HCT116 (cell line): ENCODE results near the gene RND3. TPM values are rescaled to one million over a fixed set of nuclear protein-coding genes. Genes with fewer than 3 reads are reported as not detected.

Experiments
- ATAC-seq: fragments of 200-7000 bp; cut with Tn5 transposase; 2 replicates; pipeline ENCODE4 v1.9.1; 2020; ENCODE audit warnings: mild to moderate bottlenecking, moderate library complexity
- BruUV-seq: library from RNA; stranded (reverse); fragments of 400-500 nt; replicated peaks from 2 replicates; lab custom pipeline; 2021; lab: Mats Ljungman, UMichigan
- CTCF ChIA-PET: fragments of 300-600 bp; sonication (Branson Sonifier 250); formaldehyde crosslinking; loops from one replicate; lab custom pipeline; 2021; ENCODE audit warnings: antibody characterized with exemption; lab: Charles Lee
- POLR2A ChIA-PET: fragments of 300-600, 350-600 bp; sonication (Branson Sonifier 250); formaldehyde crosslinking; loops from one replicate; lab custom pipeline; 2021; ENCODE audit warnings: antibody characterized with exemption; lab: Charles Lee
- RAD21 ChIA-PET, 2 experiments: fragments of 300-600 bp; sonication (Branson Sonifier 250); formaldehyde crosslinking; loops; one replicate each; lab custom pipeline; 2023; ENCODE audit warnings: low total read pairs in 2 of 2; ENCODE audit not compliant: uncharacterized antibody in 2 of 2, unreplicated experiment in 2 of 2, low non-redundant PET in 1 of 2; lab: Charles Lee
- DNase-seq: peaks from one replicate; pipeline ENCODE4 v3.0.0-alpha.2; 2010; ENCODE audit warnings: low read depth, low spot score
- H2AFZ ChIP-seq: fragments of 200-600 bp; shearing (Covaris generic), sonication (generic); 2 replicates; pipeline ENCODE4 v1.6.1; 2017; ENCODE audit warnings: low read depth, mixed run types, mixed read lengths, antibody characterized with exemption, low read length; ENCODE audit not compliant: poor library complexity, severe bottlenecking
- H3K27ac ChIP-seq: 2 replicates; pipeline ENCODE4 v1.5.1; 2012; ENCODE audit warnings: low read depth, low read length
- H3K27me3 ChIP-seq: fragments of 200-600 bp; sonication (generic); 2 replicates; pipeline ENCODE4 v1.6.1; 2016; ENCODE audit warnings: mixed run types, low read length, mixed read lengths; ENCODE audit not compliant: insufficient read depth
- H3K36me3 ChIP-seq, 2 experiments: fragments of 200-500 bp in 1 of 2; fragments of 200-600 bp in 1 of 2; sonication (Bioruptor generic) in 1 of 2; sonication (generic) in 1 of 2; 2 replicates each; pipeline versions ENCODE4 v1.5.1 to v1.6.1; 2014 to 2016; ENCODE audit warnings: low read length in 2 of 2, inconsistent platforms in 1 of 2, mixed read lengths in 1 of 2, mixed run types in 1 of 2; ENCODE audit not compliant: insufficient read depth in 2 of 2, control insufficient read depth in 1 of 2
- H3K4me1 ChIP-seq, 2 experiments: fragments of 200-600 bp in 1 of 2; sonication (generic) in 1 of 2; 2 replicates each; pipeline versions ENCODE4 v1.5.1 to v1.6.1; 2012 to 2017; ENCODE audit warnings: low read length in 2 of 2, inconsistent platforms in 1 of 2, mild to moderate bottlenecking in 1 of 2, mixed read lengths in 1 of 2, mixed run types in 1 of 2, moderate library complexity in 1 of 2; ENCODE audit not compliant: insufficient read depth in 2 of 2, control insufficient read depth in 1 of 2
- H3K4me2 ChIP-seq: fragments of 200-600 bp; sonication (generic); 2 replicates; pipeline ENCODE4 v1.6.1; 2017; ENCODE audit warnings: mixed run types, low read length, mixed read lengths
- H3K4me3 ChIP-seq, 2 experiments: fragments of 200-600 bp in 1 of 2; sonication (generic) in 1 of 2; replicated peaks in 1 of 2; 2 replicates each; pipeline ENCODE4 v1.5.1; 2011 to 2016; ENCODE audit warnings: low read length in 2 of 2, control low read depth in 1 of 2, low read depth in 1 of 2, mild to moderate bottlenecking in 1 of 2, mixed read lengths in 1 of 2, mixed run types in 1 of 2
- H3K79me2 ChIP-seq: fragments of 200-600 bp; sonication (generic); 2 replicates; pipeline ENCODE4 v1.6.1; 2017; ENCODE audit warnings: mild to moderate bottlenecking, mixed run types, low read length, moderate library complexity, mixed read lengths; ENCODE audit not compliant: insufficient read depth
- H3K9ac ChIP-seq: fragments of 200-600 bp; sonication (generic); 2 replicates; pipeline ENCODE4 v1.6.1; 2016; ENCODE audit warnings: low read length, mixed read lengths
- H3K9me2 ChIP-seq: fragments of 200-600 bp; sonication (generic), shearing (Covaris generic); 2 replicates; pipeline ENCODE4 v1.6.1; 2017; ENCODE audit warnings: mixed run types, mild to moderate bottlenecking, moderate library complexity; ENCODE audit not compliant: insufficient read depth
- H3K9me3 ChIP-seq, 2 experiments: fragments of 200-500 bp in 1 of 2; fragments of 200-600 bp in 1 of 2; sonication (Bioruptor generic) in 1 of 2; sonication (generic) in 1 of 2; 2 replicates each; pipeline ENCODE4 v1.6.1; 2014 to 2017; ENCODE audit warnings: low read length in 2 of 2, mixed read lengths in 2 of 2, inconsistent platforms in 1 of 2, low read depth in 1 of 2, mild to moderate bottlenecking in 1 of 2, mixed run types in 1 of 2, moderate library complexity in 1 of 2; ENCODE audit not compliant: control insufficient read depth in 1 of 2, insufficient read depth in 1 of 2
- H4K20me1 ChIP-seq: fragments of 200-600 bp; sonication (generic), shearing (Covaris generic); 2 replicates; pipeline ENCODE4 v1.6.1; 2017; ENCODE audit warnings: mixed run types, mild to moderate bottlenecking, moderate library complexity; ENCODE audit not compliant: insufficient read depth
- CBX3 ChIP-seq: IDR thresholded peaks from 2 replicates; pipeline ENCODE4 v1.6.1; 2012; ENCODE audit warnings: low read depth
- CEBPB ChIP-seq: IDR thresholded peaks from 2 replicates; pipeline ENCODE4 v1.6.1; 2012; ENCODE audit warnings: low read depth
- EGR1 ChIP-seq: IDR thresholded peaks from 2 replicates; pipeline ENCODE4 v1.6.1; 2012; ENCODE audit warnings: low read depth
- ELF1 ChIP-seq: IDR thresholded peaks from 2 replicates; pipeline ENCODE4 v1.6.1; 2012; ENCODE audit warnings: low read depth, borderline replicate concordance
- EZH2 ChIP-seq: fragments of 200-600 bp; sonication (generic); IDR thresholded peaks from 2 replicates; pipeline ENCODE4 v1.6.1; 2017; ENCODE audit warnings: antibody characterized with exemption, mixed run types
- EZH2phosphoT487 ChIP-seq: fragments of 200-600 bp; IDR thresholded peaks from 2 replicates; pipeline ENCODE4 v1.6.1; 2018; ENCODE audit warnings: antibody characterized with exemption, borderline replicate concordance
- FOSL1 ChIP-seq: IDR thresholded peaks from 2 replicates; pipeline ENCODE4 v1.6.1; 2012; ENCODE audit warnings: low read depth
- JUND ChIP-seq: IDR thresholded peaks from 2 replicates; pipeline ENCODE4 v1.6.1; 2012
- POLR2A ChIP-seq: IDR thresholded peaks from 2 replicates; pipeline ENCODE4 v1.7.0; 2011; ENCODE audit warnings: borderline replicate concordance; ENCODE audit not compliant: insufficient read depth, insufficient read length; ENCODE audit errors: extremely low read depth
- POLR2AphosphoS5 ChIP-seq: IDR thresholded peaks from 2 replicates; pipeline ENCODE4 v1.6.1; 2011; ENCODE audit warnings: mild to moderate bottlenecking, low read depth, low read length, moderate library complexity
- RAD21 ChIP-seq: IDR thresholded peaks from 2 replicates; pipeline ENCODE4 v1.6.1; 2012; ENCODE audit warnings: low read depth, mild to moderate bottlenecking
- SIN3A ChIP-seq: IDR thresholded peaks from 2 replicates; pipeline ENCODE4 v1.6.1; 2012; ENCODE audit warnings: low read depth
- SRF ChIP-seq: IDR thresholded peaks from 2 replicates; pipeline ENCODE4 v1.6.1; 2012; ENCODE audit warnings: low read depth
- TCF7L2 ChIP-seq: IDR thresholded peaks from 2 replicates; pipeline ENCODE4 v1.7.0; 2011; ENCODE audit warnings: borderline replicate concordance, inconsistent platforms; ENCODE audit not compliant: insufficient read depth, insufficient read length; ENCODE audit errors: extremely low read depth
- YY1 ChIP-seq: IDR thresholded peaks from 2 replicates; pipeline ENCODE4 v1.6.1; 2011; ENCODE audit warnings: low read length, low read depth, moderate library complexity, mild to moderate bottlenecking; ENCODE audit not compliant: insufficient replicate concordance; ENCODE audit errors: extremely low read depth
- ZBTB33 ChIP-seq: IDR thresholded peaks from 2 replicates; pipeline ENCODE4 v1.6.1; 2011; ENCODE audit warnings: mild to moderate bottlenecking, low read length, moderate library complexity; ENCODE audit not compliant: insufficient replicate concordance; ENCODE audit errors: extremely low read depth
- ZFX ChIP-seq: fragments of 450-650 bp; IDR thresholded peaks from 2 replicates; pipeline ENCODE4 v1.6.1; 2017
- ZNF274 ChIP-seq: fragments of 200-500 bp; sonication (Bioruptor generic); IDR thresholded peaks from 2 replicates; pipeline ENCODE4 v1.6.1; 2014; ENCODE audit warnings: mild to moderate bottlenecking, low read depth, low read length, inconsistent platforms
- intact Hi-C: fragments of 100-400 bp; cut with micrococcal nuclease; formaldehyde crosslinking; loops from 2 replicates; pipeline ENCODE4 v1.10.0; 2022
- total RNA-seq: library from RNA; stranded (reverse); gene quantifications from one replicate; pipeline ENCODE4 v1.2.1, GENCODE V29; 2021; ENCODE audit not compliant: unreplicated experiment

The RND3 gene
- total RNA-seq, 1 experiment from 2014 or later: 15.0 TPM

- POLR2A ChIA-PET: no interaction called here
- TF ChIP-seq ZNF274 (no peak), EZH2phosphoT487 (no peak), ZBTB33 (no peak), SIN3A (no peak), EGR1 (no peak), YY1 (no peak), TCF7L2 (no peak), ELF1 (no peak), ZFX (no peak), CEBPB (no peak), RAD21 (no peak), EZH2 (no peak), FOSL1 (no peak), JUND (no peak), SRF (no peak), CBX3 (no peak), POLR2AphosphoS5 (no peak), POLR2A (no peak)
- H3K9me2 ChIP-seq: no peaks in the 10 kb centered on the region
- DNase-seq (no peak), ATAC-seq (no peak)
- H3K9ac ChIP-seq: no peak overlapping the region
- CTCF ChIA-PET: no interaction called here
- H4K20me1 ChIP-seq: no peaks in the 10 kb centered on the region
- no peak overlapping the region for H2AFZ ChIP-seq
- H3K4me3 ChIP-seq: no peak overlapping the region
- intact Hi-C loops: no loop called here
- no TSS peak for BruUV-seq
- RAD21 ChIA-PET: no interaction called here
- no peaks in the 10 kb centered on the region for H3K27me3 ChIP-seq
- H3K79me2 ChIP-seq: no peaks in the 10 kb centered on the region
- no peaks in the 10 kb centered on the region for H3K4me1 ChIP-seq
- no peaks in the 10 kb centered on the region for H3K9me3 ChIP-seq
- H3K27ac ChIP-seq: no peak overlapping the region
- H3K4me2 ChIP-seq: no peak overlapping the region
- no peaks in the 10 kb centered on the region for H3K36me3 ChIP-seq
Measured at GRCh38 chr2:150508497-150509137, 21.1 kb upstream of the RND3 start.
